A549 (cell line): ENCODE measurements around the gene MCTP2. TPM values are rescaled to one million over a fixed set of nuclear protein-coding genes. Genes with fewer than 3 reads are reported as not detected.
A peak's percentile ranks its signal among the peaks of the same experiment; 100 is the strongest.
"Not testable (repeated sequence)": the region's sequence is repeated elsewhere in the genome, so short reads cannot be mapped to it uniquely, and the experiment has no call there.

Experiments used
- ATAC-seq, 2 experiments: fragments of 200-7000 bp in 1 of 2; fragments of >200 bp in 1 of 2; cut with Nextera tagmentation in 1 of 2; cut with Tn5 transposase in 1 of 2; 3 replicates each; pipeline versions ENCODE4 v1.8.0 to v1.9.1; 2018 to 2020; ENCODE audit warnings: mild to moderate bottlenecking in 1 of 2, moderate library complexity in 1 of 2
- CTCF ChIA-PET: fragments of 300-600 bp; sonication (Branson Sonifier 250); formaldehyde crosslinking; extraction: SDS; loops from one replicate; lab custom pipeline; 2021; ENCODE audit warnings: antibody characterized with exemption, inconsistent platforms; lab: Yijun Ruan, JAX
- POLR2A ChIA-PET: fragments of 350-600 bp; formaldehyde crosslinking; extraction: SDS; loops from one replicate; lab custom pipeline; 2021; ENCODE audit warnings: antibody characterized with exemption, inconsistent platforms; lab: Yijun Ruan, JAX
- DNase-seq, 2 experiments: peaks; one replicate each; pipeline versions ENCODE4 v3.0.0 to v3.0.0-alpha.2; 2011 to 2016; ENCODE audit warnings: low read depth in 1 of 2, low spot score in 1 of 2
- FAIRE-seq: peaks from 2 replicates; lab custom pipeline; 2011; peaks lifted over from hg19 to GRCh38; lab: Jason Lieb, UNC
- H3K27ac ChIP-seq, 2 experiments: fragments of >200 bp; sonication (Bioruptor Twin); formaldehyde crosslinking; 3 replicates each; pipeline ENCODE4 v1.5.1; 2016 to 2017
- H3K4me1 ChIP-seq: fragments of >200 bp; sonication (Bioruptor Twin); formaldehyde crosslinking; 3 replicates; pipeline ENCODE4 v1.6.1; 2016
- H3K4me2 ChIP-seq: fragments of >200 bp; sonication (Bioruptor Twin); formaldehyde crosslinking; 3 replicates; pipeline ENCODE4 v1.6.1; 2016
- H3K4me3 ChIP-seq: fragments of >200 bp; sonication (Bioruptor Twin); formaldehyde crosslinking; 3 replicates; pipeline ENCODE4 v1.5.1; 2016
- H3K9me3 ChIP-seq: fragments of >200 bp; sonication (Bioruptor Twin); formaldehyde crosslinking; 3 replicates; pipeline ENCODE4 v1.6.1; 2016
- CHD4 ChIP-seq: fragments of 200-600 bp; sonication (generic); IDR thresholded peaks from 2 replicates; pipeline ENCODE4 v1.6.1; 2016; ENCODE audit warnings: antibody characterized with exemption, mild to moderate bottlenecking, borderline replicate concordance
- E2F6 ChIP-seq: IDR thresholded peaks from 2 replicates; pipeline ENCODE4 v1.6.1; 2012; ENCODE audit warnings: low read depth, borderline replicate concordance
- EHMT2 ChIP-seq: fragments of 200-600 bp; sonication (generic); IDR thresholded peaks from 2 replicates; pipeline ENCODE4 v1.6.1; 2016; ENCODE audit warnings: antibody characterized with exemption, low read depth, mild to moderate bottlenecking, moderate library complexity
- FOSB ChIP-seq: fragments of 250-450 bp; sonication (Bioruptor Pico); IDR thresholded peaks from 2 replicates; pipeline ENCODE4 v1.5.0; 2020; ENCODE audit warnings: mild to moderate bottlenecking, moderate library complexity
- JUN ChIP-seq, 2 experiments: fragments of >200 bp; sonication (Bioruptor Twin); formaldehyde crosslinking; IDR thresholded peaks; 2 replicates in 1 of 2; 3 replicates in 1 of 2; pipeline ENCODE4 v1.6.1; 2016 to 2017
- KDM1A ChIP-seq: fragments of 200-600 bp; sonication (generic); IDR thresholded peaks from 2 replicates; pipeline ENCODE4 v1.6.1; 2016; ENCODE audit warnings: low read depth, mild to moderate bottlenecking
- MAX ChIP-seq: IDR thresholded peaks from 2 replicates; pipeline ENCODE4 v1.6.1; 2012
- MAZ ChIP-seq: fragments of 150-350 bp; IDR thresholded peaks from 2 replicates; pipeline ENCODE4 v1.6.1; 2014; ENCODE audit warnings: antibody characterized with exemption, low read depth, low read length, borderline replicate concordance
- PBX3 ChIP-seq: IDR thresholded peaks from 2 replicates; pipeline ENCODE4 v1.6.1; 2012
- POLR2A ChIP-seq: IDR thresholded peaks from 2 replicates; pipeline ENCODE4 v1.6.1; 2012; ENCODE audit warnings: mild to moderate bottlenecking, low read length
- POLR2AphosphoS2 ChIP-seq: conservative IDR thresholded peaks from 2 replicates; pipeline ENCODE4 v1.6.1; 2012; ENCODE audit warnings: low read length, improper control_type of control experiment, inconsistent platforms
- RCOR1 ChIP-seq: fragments of 150-350 bp; IDR thresholded peaks from 2 replicates; pipeline ENCODE4 v1.6.1; 2014; ENCODE audit warnings: antibody characterized with exemption, low read length, low read depth
- ZFP36 ChIP-seq: fragments of 450-650 bp; IDR thresholded peaks from 2 replicates; pipeline ENCODE4 v1.6.1; 2014; ENCODE audit warnings: borderline replicate concordance; ENCODE audit not compliant: partially characterized antibody
- ZNF302 ChIP-seq: fragments of 250-450 bp; sonication (Bioruptor Pico); IDR thresholded peaks from 2 replicates; pipeline ENCODE4 v1.9.0; 2021; ENCODE audit warnings: inconsistent platforms, mild to moderate bottlenecking, moderate library complexity
- WGBS: methylation state at CpG from one replicate; pipeline ENCODE4 v1.1.6; 2017; ENCODE audit errors: missing lambda C conversion rate; 5-methylcytosine and 5-hydroxymethylcytosine counted together
- polyA plus RNA-seq, 4 experiments: library from polyadenylated mRNA; depleted of rRNA in 3 of 4; stranded (reverse); fragments of >200 nt; fragmentation: RNase III in 1 of 4; extraction: RNeasy Plus Mini Kit Qiagen cat#74134 plus additional on column Dnase treatment in 1 of 4; gene quantifications; 2 replicates in 3 of 4; 3 replicates in 1 of 4; pipeline ENCODE4 v1.2.3, GENCODE V29; 2011 to 2017
- TF ChIP-seq, protein P1 (sequence below): fragments of 450-650 bp; IDR thresholded peaks from 2 replicates; pipeline ENCODE4 v1.6.1; 2014; ENCODE audit warnings: antibody characterized with exemption
- TF ChIP-seq, protein P2 (sequence below): fragments of >200 bp; sonication (Bioruptor Twin); formaldehyde crosslinking; IDR thresholded peaks from 3 replicates; pipeline ENCODE4 v1.5.1; 2016
- TF ChIP-seq, protein P3 (sequence below): fragments of 250-450 bp; sonication (Bioruptor Pico); IDR thresholded peaks from 2 replicates; pipeline ENCODE4 v1.5.0; 2021; ENCODE audit warnings: mild to moderate bottlenecking, moderate library complexity, borderline replicate concordance

MCTP2 gene
- polyA plus RNA-seq, 2 of the 4 experiments (the other 2 are of a cell fraction) = not detected

DNA sequence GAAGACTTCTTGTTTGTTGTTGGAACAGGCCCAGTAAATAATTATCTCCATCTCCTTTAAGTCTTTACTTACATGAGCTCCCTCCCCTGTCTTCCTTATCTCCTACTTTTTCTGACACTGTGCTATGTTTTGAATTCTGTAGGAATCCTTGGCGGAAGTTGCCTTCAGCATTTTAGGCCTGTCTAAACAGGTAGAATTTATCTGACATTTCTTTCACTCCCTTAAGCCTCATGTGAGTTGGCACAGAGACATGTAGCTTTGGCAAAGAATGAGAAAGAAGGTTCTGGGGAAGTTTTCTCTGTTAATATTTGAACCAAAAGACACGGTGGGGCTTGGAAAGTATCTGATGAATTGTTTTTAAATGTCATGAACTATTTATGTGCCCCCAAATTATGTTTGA, 8.1 kb downstream of the MCTP2 start:
- H3K9me3 ChIP-seq = 0 out of 3 replicates have a peak, but pooled peaks cover 3% of the 10 kb centered on the region
- ATAC-seq = no peak
- TF ChIP-seq ZFP36 = no peak
- no peak for TF ChIP-seq FOSB
- no peak for TF ChIP-seq ZNF302 (CRISPR knock-in tag)
- H3K4me2 ChIP-seq = no peak overlapping the region
- no peak for FAIRE-seq
- DNase-seq = no peak
- H3K4me3 ChIP-seq = no peak overlapping the region
- ChIA-PET POLR2A (no interaction called here), CTCF (interaction anchor here (1.9 kb wide), 1 partner anchor 8 kb away, joined by 6 read pairs; the partner anchor contains the start of gene MCTP2)
- WGBS = 3% methylated on average over 2 of the region's 2 CpGs
- no peaks in the 10 kb centered on the region for H3K4me1 ChIP-seq
- no peak overlapping the region for H3K27ac ChIP-seq

DNA sequence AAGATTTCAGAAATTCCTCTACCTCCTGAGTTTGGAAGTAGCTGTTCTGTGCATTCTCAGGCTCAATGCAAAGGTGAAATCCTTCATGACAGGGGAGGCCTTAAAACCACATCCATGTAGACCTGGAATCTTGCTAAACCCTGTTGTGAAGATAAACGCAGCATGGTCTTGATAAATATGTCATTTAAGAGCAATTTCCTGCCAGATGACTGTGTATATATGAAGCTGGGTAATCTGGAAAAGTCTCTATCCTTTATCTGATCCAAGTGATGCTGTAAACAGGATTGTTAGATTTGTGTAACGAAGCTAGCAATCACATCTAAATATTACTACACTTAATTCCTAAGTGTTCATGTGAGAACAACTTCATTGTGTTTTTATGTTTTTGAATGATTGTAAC, 9.1 kb downstream of the MCTP2 start:
- ChIA-PET POLR2A (no interaction called here), CTCF (interaction anchor here (1.9 kb wide), 1 partner anchor 9 kb away, joined by 6 read pairs; the partner anchor contains the start of gene MCTP2)
- H3K4me3 ChIP-seq = no peak overlapping the region
- TF ChIP-seq CHD4 (no peak), JUN (IDR thresholded peaks at IDR 0.05) (no peak), PBX3 (no peak)
- no peaks in the 10 kb centered on the region for H3K4me1 ChIP-seq
- 0 out of 3 replicates have a peak, but pooled peaks cover 3% of the 10 kb centered on the region for H3K9me3 ChIP-seq
- H3K4me2 ChIP-seq = no peak overlapping the region
- FAIRE-seq = no peak
- DNase-seq = no peak
- 0% methylated on average over 2 of the region's 2 CpGs for WGBS
- ATAC-seq = no peak
- H3K27ac ChIP-seq = no peak overlapping the region

GRCh38 chr15:94242257-94242656, 10.9 kb downstream of the MCTP2 start:
- H3K9me3 ChIP-seq = peaks cover 14% of the 10 kb centered on the region; the same call in 2 of the 3 replicates
- 32% methylated on average over 2 of the region's 2 CpGs for WGBS
- no peak for FAIRE-seq
- POLR2A ChIA-PET = no interaction called here
- H3K4me3 ChIP-seq = no peak overlapping the region
- ATAC-seq = no peak
- no peak overlapping the region for H3K27ac ChIP-seq
- CTCF ChIA-PET = no interaction called here
- TF ChIP-seq KDM1A (no peak), MAZ (no peak), CHD4 (no peak)
- TF ChIP-seq, protein P1, sequence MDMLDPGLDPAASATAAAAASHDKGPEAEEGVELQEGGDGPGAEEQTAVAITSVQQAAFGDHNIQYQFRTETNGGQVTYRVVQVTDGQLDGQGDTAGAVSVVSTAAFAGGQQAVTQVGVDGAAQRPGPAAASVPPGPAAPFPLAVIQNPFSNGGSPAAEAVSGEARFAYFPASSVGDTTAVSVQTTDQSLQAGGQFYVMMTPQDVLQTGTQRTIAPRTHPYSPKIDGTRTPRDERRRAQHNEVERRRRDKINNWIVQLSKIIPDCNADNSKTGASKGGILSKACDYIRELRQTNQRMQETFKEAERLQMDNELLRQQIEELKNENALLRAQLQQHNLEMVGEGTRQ = no peak
- no peaks in the 10 kb centered on the region for H3K4me1 ChIP-seq
- H3K4me2 ChIP-seq = no peak overlapping the region
- DNase-seq = no peak

DNA sequence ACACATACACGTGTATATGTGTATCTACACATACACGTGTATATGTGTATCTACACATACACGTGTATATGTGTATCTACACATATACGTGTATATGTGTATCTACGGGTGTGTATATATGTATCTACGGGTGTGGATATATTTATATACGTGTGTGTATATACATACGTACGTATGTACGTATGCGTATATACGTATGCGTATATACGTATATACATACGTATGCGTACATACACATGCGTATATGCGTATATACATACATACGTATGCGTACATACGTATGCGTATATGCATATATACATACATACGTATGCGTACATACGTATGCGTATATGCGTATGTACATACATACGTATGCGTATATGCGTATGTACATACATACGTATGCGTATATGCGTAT, 11.6 kb downstream of the MCTP2 start:
- POLR2A ChIA-PET, H3K4me2 ChIP-seq, DNase-seq, CTCF ChIA-PET, H3K4me3 ChIP-seq, FAIRE-seq, H3K4me1 ChIP-seq, ATAC-seq, H3K27ac ChIP-seq: not testable (repeated sequence)
- WGBS = 89% methylated on average over 33 of the region's 33 CpGs
- peaks cover 14% of the 10 kb centered on the region; the same call in 2 of the 3 replicates for H3K9me3 ChIP-seq

GRCh38 chr15:94243418-94243817, 12.1 kb downstream of the MCTP2 start:
- no peak overlapping the region for H3K4me3 ChIP-seq
- no peak overlapping the region for H3K27ac ChIP-seq
- no peaks in the 10 kb centered on the region for H3K4me1 ChIP-seq
- 94% methylated on average over 24 of the region's 24 CpGs for WGBS
- no peak for TF ChIP-seq RCOR1
- TF ChIP-seq, protein P2, sequence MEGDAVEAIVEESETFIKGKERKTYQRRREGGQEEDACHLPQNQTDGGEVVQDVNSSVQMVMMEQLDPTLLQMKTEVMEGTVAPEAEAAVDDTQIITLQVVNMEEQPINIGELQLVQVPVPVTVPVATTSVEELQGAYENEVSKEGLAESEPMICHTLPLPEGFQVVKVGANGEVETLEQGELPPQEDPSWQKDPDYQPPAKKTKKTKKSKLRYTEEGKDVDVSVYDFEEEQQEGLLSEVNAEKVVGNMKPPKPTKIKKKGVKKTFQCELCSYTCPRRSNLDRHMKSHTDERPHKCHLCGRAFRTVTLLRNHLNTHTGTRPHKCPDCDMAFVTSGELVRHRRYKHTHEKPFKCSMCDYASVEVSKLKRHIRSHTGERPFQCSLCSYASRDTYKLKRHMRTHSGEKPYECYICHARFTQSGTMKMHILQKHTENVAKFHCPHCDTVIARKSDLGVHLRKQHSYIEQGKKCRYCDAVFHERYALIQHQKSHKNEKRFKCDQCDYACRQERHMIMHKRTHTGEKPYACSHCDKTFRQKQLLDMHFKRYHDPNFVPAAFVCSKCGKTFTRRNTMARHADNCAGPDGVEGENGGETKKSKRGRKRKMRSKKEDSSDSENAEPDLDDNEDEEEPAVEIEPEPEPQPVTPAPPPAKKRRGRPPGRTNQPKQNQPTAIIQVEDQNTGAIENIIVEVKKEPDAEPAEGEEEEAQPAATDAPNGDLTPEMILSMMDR = no peak
- no peak for TF ChIP-seq MAX
- TF ChIP-seq, protein P3, sequence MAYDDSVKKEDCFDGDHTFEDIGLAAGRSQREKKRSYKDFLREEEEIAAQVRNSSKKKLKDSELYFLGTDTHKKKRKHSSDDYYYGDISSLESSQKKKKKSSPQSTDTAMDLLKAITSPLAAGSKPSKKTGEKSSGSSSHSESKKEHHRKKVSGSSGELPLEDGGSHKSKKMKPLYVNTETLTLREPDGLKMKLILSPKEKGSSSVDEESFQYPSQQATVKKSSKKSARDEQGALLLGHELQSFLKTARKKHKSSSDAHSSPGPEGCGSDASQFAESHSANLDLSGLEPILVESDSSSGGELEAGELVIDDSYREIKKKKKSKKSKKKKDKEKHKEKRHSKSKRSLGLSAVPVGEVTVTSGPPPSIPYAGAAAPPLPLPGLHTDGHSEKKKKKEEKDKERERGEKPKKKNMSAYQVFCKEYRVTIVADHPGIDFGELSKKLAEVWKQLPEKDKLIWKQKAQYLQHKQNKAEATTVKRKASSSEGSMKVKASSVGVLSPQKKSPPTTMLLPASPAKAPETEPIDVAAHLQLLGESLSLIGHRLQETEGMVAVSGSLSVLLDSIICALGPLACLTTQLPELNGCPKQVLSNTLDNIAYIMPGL (CRISPR knock-in tag) = no peak
- TF ChIP-seq FOSB = no peak
- TF ChIP-seq POLR2A = no peak
- TF ChIP-seq POLR2AphosphoS2 = no peak
- TF ChIP-seq EHMT2 = no peak
- no peak for TF ChIP-seq E2F6
- H3K9me3 ChIP-seq = peaks cover 14% of the 10 kb centered on the region; the same call in 2 of the 3 replicates
- no peak overlapping the region for H3K4me2 ChIP-seq
- DNase-seq = no peak
- peak; percentile 95 for FAIRE-seq
- POLR2A ChIA-PET = no interaction called here
- CTCF ChIA-PET = no interaction called here
- ATAC-seq = no peak
